Nucleus accumbens (tissue), 56 donors: Measurements from ENCODE around the gene ST8SIA6.

Experiments used
- DNase-seq, 56 donors: peaks; one replicate each; lab custom pipeline; 2025; lab: John Stamatoyannopoulos, UW

ST8SIA6 gene

GRCh38 chr10:17276756-17277424 is 177.5 kb downstream of the ST8SIA6 start:
- no peak for DNase-seq

- no peak for DNase-seq
Measured at GRCh38 chr10:17273403-17273802, 181.0 kb downstream of the ST8SIA6 start.

GRCh38 chr10:17272648-17273047 is 181.7 kb downstream of the ST8SIA6 start:
- no peak for DNase-seq
